K562 (cell line): ENCODE measurements around the gene WASL. TPM values are rescaled to one million over a fixed set of nuclear protein-coding genes. Genes with fewer than 3 reads are reported as not detected.
A peak's percentile ranks its signal among the peaks of the same experiment; 100 is the strongest.

Source experiments
- ATAC-seq: fragments of 200-7000 bp; cut with Tn5 transposase; 3 replicates; pipeline ENCODE4 v1.9.1; 2020; ENCODE audit warnings: moderate library complexity
- BruUV-seq: library from RNA; stranded (reverse); fragments of 400-500 nt; replicated peaks from 2 replicates; lab custom pipeline; 2021; lab: Mats Ljungman, UMichigan
- CTCF ChIA-PET: fragments of 300-600 bp; formaldehyde crosslinking; extraction: SDS; loops from one replicate; lab custom pipeline; 2021; ENCODE audit warnings: low intra/inter-chr PET ratio; lab: Yijun Ruan, JAX
- POLR2A ChIA-PET: fragments of 300-600, 350-650 bp; sonication (Branson Sonifier 250); formaldehyde crosslinking; extraction: SDS; loops from one replicate; lab custom pipeline; 2021; ENCODE audit warnings: antibody characterized with exemption, inconsistent platforms; lab: Yijun Ruan, JAX
- DNase-seq, 4 experiments: peaks; one replicate each; pipeline versions ENCODE4 v3.0.0 to v3.0.0-alpha.2; 2011 to 2018; ENCODE audit warnings: low spot score in 3 of 4, mixed read lengths in 3 of 4; ENCODE audit errors: extremely low read depth in 1 of 4
- FAIRE-seq: peaks from 2 replicates; lab custom pipeline; 2011; peaks lifted over from hg19 to GRCh38; lab: Jason Lieb, UNC
- H2AFZ ChIP-seq: 2 replicates; pipeline ENCODE4 v1.6.0; 2011; ENCODE audit warnings: low read depth, low read length, control low read depth, inconsistent platforms
- H3K27ac ChIP-seq: fragments of 200-600 bp; 3 replicates; pipeline ENCODE4 v1.8.0; 2011; ENCODE audit warnings: low read depth, mild to moderate bottlenecking, control low read depth, inconsistent platforms, low read length, moderate library complexity, mixed read lengths; ENCODE audit errors: extremely low read depth
- H3K27me3 ChIP-seq, 2 experiments: fragments of 300-600 bp in 1 of 2; 2 replicates in 1 of 2; 3 replicates in 1 of 2; pipeline versions ENCODE4 v1.6.0 to v1.8.0; 2011; ENCODE audit warnings: inconsistent platforms in 2 of 2, low read length in 2 of 2, mild to moderate bottlenecking in 1 of 2, mixed read lengths in 1 of 2, moderate library complexity in 1 of 2; ENCODE audit not compliant: control insufficient read depth in 2 of 2, insufficient read depth in 2 of 2
- H3K36me3 ChIP-seq: fragments of 300-600 bp; 3 replicates; pipeline ENCODE4 v1.8.0; 2011; ENCODE audit warnings: mild to moderate bottlenecking, low read length, inconsistent platforms; ENCODE audit not compliant: control insufficient read depth, insufficient read depth
- H3K4me1 ChIP-seq, 2 experiments: fragments of 200-600 bp in 1 of 2; replicated peaks in 1 of 2; 2 replicates in 1 of 2; 3 replicates in 1 of 2; pipeline versions ENCODE4 v1.5.1 to v1.8.0; 2011; ENCODE audit warnings: inconsistent platforms in 2 of 2, low read length in 2 of 2, mild to moderate bottlenecking in 1 of 2, mixed read lengths in 1 of 2, moderate library complexity in 1 of 2; ENCODE audit not compliant: control insufficient read depth in 2 of 2, insufficient read depth in 2 of 2
- H3K4me2 ChIP-seq: 2 replicates; pipeline ENCODE4 v1.6.1; 2011; ENCODE audit warnings: low read length, control low read depth, inconsistent platforms, mixed read lengths; ENCODE audit not compliant: insufficient read depth
- H3K4me3 ChIP-seq: fragments of 200-600 bp; sonication (generic), shearing (Covaris generic); 2 replicates; pipeline ENCODE4 v1.5.1; 2016; ENCODE audit warnings: control low read depth, inconsistent platforms
- H3K79me2 ChIP-seq: fragments of 200-600 bp; 3 replicates; pipeline ENCODE4 v1.8.0; 2011; ENCODE audit warnings: low read length, inconsistent platforms; ENCODE audit not compliant: control insufficient read depth, insufficient read depth
- H3K9ac ChIP-seq, 2 experiments: 2 replicates each; pipeline versions ENCODE4 v1.6.0 to v1.6.1; 2011; ENCODE audit warnings: low read depth in 2 of 2, low read length in 2 of 2, control low read depth in 1 of 2, inconsistent platforms in 1 of 2, mild to moderate bottlenecking in 1 of 2, mixed read lengths in 1 of 2; ENCODE audit not compliant: insufficient read depth in 1 of 2
- H3K9me1 ChIP-seq: one replicate; pipeline ENCODE4 v1.6.0; 2011; ENCODE audit warnings: inconsistent platforms, mild to moderate bottlenecking, low read length, moderate library complexity; ENCODE audit not compliant: control insufficient read depth, insufficient read depth
- H3K9me3 ChIP-seq: replicated peaks from 2 replicates; pipeline ENCODE4 v1.5.1; 2011; ENCODE audit warnings: low read depth, low read length, inconsistent platforms; ENCODE audit not compliant: control insufficient read depth, insufficient read depth
- H4K20me1 ChIP-seq: replicated peaks from 2 replicates; pipeline ENCODE4 v1.6.1; 2011; ENCODE audit warnings: low read length, inconsistent platforms, mixed read lengths; ENCODE audit not compliant: control insufficient read depth, insufficient read depth
- ATF3 ChIP-seq, 2 experiments: fragments of 450-650 bp in 1 of 2; sonication (generic) in 1 of 2; formaldehyde crosslinking in 1 of 2; IDR thresholded peaks in 1 of 2; conservative IDR thresholded peaks in 1 of 2; 2 replicates each; pipeline versions ENCODE4 v1.6.1 to v1.8.1; 2016 to 2023; ENCODE audit warnings: mild to moderate bottlenecking in 2 of 2, moderate library complexity in 2 of 2, inconsistent platforms in 1 of 2, missing genetic modification reagents in 1 of 2
- CCNT2 ChIP-seq: IDR thresholded peaks from 2 replicates; pipeline ENCODE4 v1.6.1; 2011; ENCODE audit warnings: borderline replicate concordance, low read depth, mild to moderate bottlenecking, moderate library complexity, mixed read lengths, low read length; ENCODE audit not compliant: insufficient read length; ENCODE audit errors: extremely low read depth
- FOXP1 ChIP-seq: sonication (generic); formaldehyde crosslinking; IDR thresholded peaks from 2 replicates; pipeline ENCODE4 v1.8.0; 2022; ENCODE audit warnings: mild to moderate bottlenecking, missing genetic modification reagents
- GMEB1 ChIP-seq: fragments of 250-450 bp; sonication (Bioruptor Pico); IDR thresholded peaks from 2 replicates; pipeline ENCODE4 v1.4.0; 2020; ENCODE audit warnings: mild to moderate bottlenecking
- KDM1A ChIP-seq, 2 experiments: fragments of 450-650 bp; IDR thresholded peaks; 2 replicates each; pipeline ENCODE4 v1.6.1; 2016; ENCODE audit warnings: mild to moderate bottlenecking in 2 of 2
- MAZ ChIP-seq, 2 experiments: fragments of 450-650 bp in 1 of 2; sonication (generic) in 1 of 2; formaldehyde crosslinking; IDR thresholded peaks in 1 of 2; conservative IDR thresholded peaks in 1 of 2; 2 replicates each; pipeline versions ENCODE4 v1.4.0 to v1.5.0; 2020; ENCODE audit warnings: mild to moderate bottlenecking in 1 of 2, missing genetic modification reagents in 1 of 2
- MEF2A ChIP-seq: IDR thresholded peaks from 2 replicates; pipeline ENCODE4 v1.6.1; 2011; ENCODE audit warnings: low read depth, mild to moderate bottlenecking, low read length, moderate library complexity; ENCODE audit not compliant: control insufficient read depth
- OTX1 ChIP-seq: fragments of 450-650 bp; formaldehyde crosslinking; IDR thresholded peaks from 2 replicates; pipeline ENCODE4 v1.4.0; 2022; ENCODE audit warnings: mild to moderate bottlenecking
- SMAD1 ChIP-seq: fragments of 150-350 bp; IDR thresholded peaks from 2 replicates; pipeline ENCODE4 v1.6.1; 2014; ENCODE audit warnings: low read length, low read depth; ENCODE audit not compliant: partially characterized antibody
- TCF7L2 ChIP-seq: fragments of 150-350 bp; IDR thresholded peaks from 2 replicates; pipeline ENCODE4 v1.6.1; 2016; ENCODE audit warnings: low read depth, mild to moderate bottlenecking, low read length, moderate library complexity
- TRIM24 ChIP-seq, 2 experiments: fragments of 450-650 bp; IDR thresholded peaks; 2 replicates each; pipeline ENCODE4 v1.6.1; 2016
- TRIM25 ChIP-seq: fragments of 450-650 bp; IDR thresholded peaks from 2 replicates; pipeline ENCODE4 v1.7.0; 2016; ENCODE audit warnings: borderline replicate concordance
- ZNF24 ChIP-seq: fragments of 450-650 bp; IDR thresholded peaks from 2 replicates; pipeline ENCODE4 v1.6.1; 2016
- WGBS: fragments of 100-300 bp; shearing (Covaris generic); methylation state at CpG from one replicate; pipeline ENCODE4 v1.1.6; 2016; ENCODE audit warnings: low coverage, mixed read lengths; ENCODE audit not compliant: insufficient coverage; ENCODE audit errors: missing lambda C conversion rate; 5-methylcytosine and 5-hydroxymethylcytosine counted together
- in situ Hi-C: fragments of 300-500 bp; cut with MboI; formaldehyde crosslinking; loops from 4 replicates; pipeline ENCODE4 v1.15.0; 2018; ENCODE audit warnings: inconsistent platforms, mixed read lengths
- intact Hi-C: fragments of 100-400 bp; cut with micrococcal nuclease; formaldehyde crosslinking; loops from 2 replicates; pipeline ENCODE4 v1.14.2; 2022
- polyA plus RNA-seq, 8 experiments: library from polyadenylated mRNA; depleted of rRNA in 4 of 8; stranded (reverse) in 5 of 8; unstranded in 3 of 8; fragments of >200 nt; fragmentation: Nextera tagmentation in 2 of 8; fragmentation: Illumina TruSeq in 1 of 8; extraction: Ambion mirVana in 2 of 8; extraction: Trizol in 1 of 8; gene quantifications; 2 replicates each; pipeline versions ENCODE4 v1.2.1 to v1.2.3, GENCODE V29; 2011 to 2014; ENCODE audit warnings: inconsistent platforms in 1 of 8, missing spikeins in 1 of 8
- total RNA-seq, 7 experiments: library from RNA; depleted of rRNA in 6 of 7; stranded (reverse); fragments of >200 nt in 6 of 7; fragmentation: Illumina TruSeq in 2 of 7; extraction: Trizol in 2 of 7; gene quantifications; 2 replicates each; pipeline versions ENCODE4 v1.2.1 to v1.2.3, GENCODE V29; 2011 to 2021; ENCODE audit warnings: low replicate concordance in 1 of 7

The WASL gene
- total and polyA plus RNA-seq, 9 of the 15 experiments (the other 6 are each of a cell fraction or from before 2014, with no cell fraction given) = 3.2 to 13.9 (median 8.3) TPM

DNA sequence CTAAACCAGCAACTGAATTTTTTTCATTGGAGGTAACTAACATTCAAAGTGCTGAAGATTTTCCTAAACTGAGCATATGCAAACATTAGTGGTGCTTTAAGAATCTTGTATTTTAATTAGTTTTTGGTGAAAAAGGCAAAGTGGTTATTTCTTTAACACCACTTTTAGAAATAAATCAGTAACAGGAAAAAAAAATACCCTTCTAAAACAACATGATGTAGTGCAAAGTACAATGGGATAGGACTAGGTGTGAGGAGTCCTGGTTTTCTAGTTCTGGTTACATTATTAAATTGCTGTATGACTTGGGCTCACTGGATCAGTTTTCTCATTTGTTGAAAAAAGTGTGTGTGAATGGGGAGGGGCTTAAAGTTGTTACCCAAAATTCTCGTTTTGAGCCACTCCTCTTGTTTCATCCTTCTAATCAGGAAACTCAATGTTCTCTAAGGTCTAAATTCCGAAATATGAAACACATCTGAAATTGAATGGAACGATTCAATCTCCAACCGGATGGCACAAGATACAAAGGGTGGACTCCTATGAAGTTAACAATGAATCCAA lies 1.8 kb downstream of the WASL start (continued):
- TF ChIP-seq ATF3 (IDR thresholded peaks at IDR 0.05) = no peak
- 0 out of 2 replicates have a peak, but pooled peaks have one; percentile 40 for TF ChIP-seq ATF3 (CRISPR knock-in tag; conservative IDR thresholded peaks at IDR 0.05)

DNA sequence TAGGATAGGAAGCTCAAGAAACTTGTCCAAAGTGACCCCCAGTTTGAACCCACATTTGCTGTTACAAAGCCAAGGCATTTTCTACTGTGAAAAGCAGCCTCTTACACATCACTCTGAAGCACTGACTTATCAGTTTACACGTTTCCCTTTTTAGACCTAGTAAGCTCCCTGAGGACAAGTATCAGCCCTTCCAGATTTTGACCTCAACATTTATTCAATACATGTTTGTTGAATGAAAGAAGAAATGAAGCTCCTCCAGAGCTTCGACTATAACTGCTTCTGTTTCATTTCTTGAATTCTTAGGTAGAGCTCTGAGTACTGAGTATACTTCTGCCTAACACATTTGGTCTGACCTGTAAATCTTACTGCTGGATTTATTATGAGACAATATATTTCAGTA lies 2.7 kb downstream of the WASL start:
- Histone ChIP-seq H3K79me2 (peaks cover 99% of the 10 kb centered on the region), H3K27me3 (no peaks in the 10 kb centered on the region), H3K9me3 (peaks cover 3% of the 10 kb centered on the region; the same call in 1 of the 2 replicates), H3K4me2 (peak overlapping the region; percentile 95), H4K20me1 (peaks cover 26% of the 10 kb centered on the region), H3K27ac (peak overlapping the region; percentile 16; the same call in 2 of the 3 replicates), H3K9me1 (no peaks in the 10 kb centered on the region), H3K36me3 (peaks cover 18% of the 10 kb centered on the region; the same call in 2 of the 3 replicates), H3K4me1 (peaks cover 16 to 23% of the 10 kb centered on the region in 2 experiments), H3K9ac (no peak overlapping the region), H2AFZ (no peak overlapping the region), H3K4me3 (peak overlapping the region; percentile 77; the same call in 1 of the 2 replicates)
- no peak for FAIRE-seq
- no TSS peak for BruUV-seq
- peak in 1 of 4 experiments; percentile 53 for DNase-seq
- 14% methylated on average over 2 of the region's 2 CpGs for WGBS
- no peak for ATAC-seq
- in situ Hi-C loops = no loop called here
- ChIA-PET CTCF (no interaction called here), POLR2A (interaction anchor here (0.6 to 1.8 kb wide), 7 partner anchors 9 to 755 kb away, joined by 3 to 6 read pairs (median 4); no protein-coding TSS in a partner anchor)
- intact Hi-C loops = loop anchor here (2.0 kb wide), 3 partner anchors 15 to 115 kb away; no protein-coding TSS in a partner anchor
- TF ChIP-seq TRIM25 = no peak
- TF ChIP-seq TRIM24 (IDR thresholded peaks at IDR 0.05) = peak; percentile 66 to 92; a peak in 3 of 4 replicates
- TF ChIP-seq ZNF24 = peak; percentile 62; the same call in 1 of the 2 replicates
- no peak for TF ChIP-seq SMAD1
- no peak for TF ChIP-seq OTX1 (CRISPR knock-in tag)
- no peak for TF ChIP-seq GMEB1 (CRISPR knock-in tag)
- no peak for TF ChIP-seq CCNT2
- no peak for TF ChIP-seq FOXP1 (CRISPR knock-in tag)
- no peak for TF ChIP-seq TCF7L2
- TF ChIP-seq MEF2A = peak; percentile 83
- TF ChIP-seq KDM1A (IDR thresholded peaks at IDR 0.05) = peak in 1 of 2 experiments; percentile 5; a peak in 1 of 4 replicates
- TF ChIP-seq MAZ (CRISPR knock-in tag; conservative IDR thresholded peaks at IDR 0.05 in 1 of 2, IDR thresholded peaks at IDR 0.05 in 1 of 2) = 0 out of 4 replicates have a peak, but pooled peaks of 1 of the 2 experiments have one; percentile 13
